Prostate gland (tissue), 2 donors: ENCODE measurements around the gene TSPAN14. TPM values are rescaled to one million over a fixed set of nuclear protein-coding genes. Genes with fewer than 3 reads are reported as not detected.

Experiments used
- DNase-seq: peaks from one replicate; pipeline ENCODE4 v3.0.0-alpha.2; 2019; ENCODE audit warnings: low spot score
- H3K27ac ChIP-seq, 2 donors: fragments of 200-600 bp; sonication (generic); 2 replicates each; pipeline ENCODE4 v1.5.1; 2017 to 2019
- H3K27me3 ChIP-seq: fragments of 200-600 bp; sonication (generic); replicated peaks from 2 replicates; pipeline ENCODE4 v1.5.1; 2019; ENCODE audit not compliant: insufficient read depth
- H3K36me3 ChIP-seq, 2 donors: fragments of 200-600 bp; sonication (generic); 1 replicate in 1 of 2; 2 replicates in 1 of 2; pipeline versions ENCODE4 v1.5.1 to v1.8.1; 2017 to 2019
- H3K4me1 ChIP-seq: fragments of 200-600 bp; sonication (generic); replicated peaks from 2 replicates; pipeline ENCODE4 v1.5.1; 2019
- H3K4me3 ChIP-seq, 2 donors: fragments of 200-600 bp; sonication (generic); 2 replicates each; pipeline ENCODE4 v1.5.1; 2017 to 2019
- H3K9me3 ChIP-seq: fragments of 200-600 bp; sonication (generic); 2 replicates; pipeline ENCODE4 v1.5.1; 2017
- POLR2A ChIP-seq: fragments of 450-650 bp; IDR thresholded peaks from one replicate; pipeline ENCODE4 v1.6.1; 2016; ENCODE audit warnings: antibody characterized with exemption, mild to moderate bottlenecking
- POLR2AphosphoS5 ChIP-seq: sonication (generic); formaldehyde crosslinking; IDR thresholded peaks from one replicate; pipeline ENCODE4 v1.6.1; 2017; ENCODE audit warnings: antibody characterized with exemption
- WGBS: methylation state at CpG from one replicate; pipeline ENCODE4 v1.1.5; 2018; 5-methylcytosine and 5-hydroxymethylcytosine counted together
- intact Hi-C: fragments of 100-400 bp; cut with DNase I; formaldehyde crosslinking; loops from one replicate; pipeline ENCODE4 v1.14.2; 2022
- total RNA-seq, 2 donors: library from RNA; depleted of rRNA; stranded (reverse); fragments of >200 nt; gene quantifications; one replicate each; pipeline ENCODE4 v1.1.0, GENCODE V29; 2016
- TF ChIP-seq, protein P1 (sequence below), 4 experiments: fragments of 200-600 bp in 2 of 4; fragments of 450-650 bp in 2 of 4; sonication (generic) in 2 of 4; IDR thresholded peaks; 1 replicate in 3 of 4; 2 replicates in 1 of 4; pipeline ENCODE4 v1.5.1; 2016 to 2019; ENCODE audit warnings: antibody characterized with exemption in 4 of 4, mild to moderate bottlenecking in 2 of 4, moderate library complexity in 2 of 4

The TSPAN14 gene
- total RNA-seq, 2 donors from 2014 or later, result 69.8 to 103 TPM

DNA sequence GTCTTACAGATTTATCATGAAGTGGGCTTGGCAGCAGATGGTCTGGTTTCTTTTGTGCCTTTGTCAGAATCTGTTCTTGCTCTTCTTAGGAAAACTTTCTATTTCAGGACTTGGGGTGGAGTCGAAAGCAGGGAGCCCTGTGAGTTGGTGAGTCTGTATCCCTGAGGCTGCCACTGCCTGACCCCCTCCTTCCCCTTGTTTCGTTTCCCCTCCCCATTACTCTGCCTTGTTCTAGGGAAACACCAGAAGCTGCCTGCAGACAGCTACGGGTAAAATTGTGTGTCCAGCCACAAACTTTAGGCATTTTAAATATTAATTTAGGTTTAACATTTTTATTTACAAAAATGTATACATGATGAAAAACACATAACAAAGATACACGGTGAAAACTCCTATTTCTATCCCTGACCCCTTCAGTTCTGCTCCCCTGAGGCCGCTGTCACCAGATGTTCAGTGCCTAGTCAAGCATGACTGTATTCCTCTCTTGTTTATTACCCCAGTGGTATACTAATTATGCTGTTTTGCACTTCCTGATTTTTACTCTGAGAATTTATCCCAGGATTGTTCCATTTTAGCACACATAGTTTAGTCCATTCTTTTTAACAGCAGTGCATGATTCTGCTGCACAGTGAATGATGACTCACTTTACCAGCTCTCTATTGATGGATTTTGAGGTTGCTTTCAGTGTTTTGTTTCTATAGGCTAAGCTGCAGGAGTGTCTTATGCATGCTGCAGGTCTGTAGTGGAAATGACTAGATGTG lies 9.1 kb downstream of the TSPAN14 start:
- 34% methylated on average over 5 of the region's 5 CpGs for WGBS
- H3K4me1 ChIP-seq, result peaks cover 81% of the 10 kb centered on the region

DNA sequence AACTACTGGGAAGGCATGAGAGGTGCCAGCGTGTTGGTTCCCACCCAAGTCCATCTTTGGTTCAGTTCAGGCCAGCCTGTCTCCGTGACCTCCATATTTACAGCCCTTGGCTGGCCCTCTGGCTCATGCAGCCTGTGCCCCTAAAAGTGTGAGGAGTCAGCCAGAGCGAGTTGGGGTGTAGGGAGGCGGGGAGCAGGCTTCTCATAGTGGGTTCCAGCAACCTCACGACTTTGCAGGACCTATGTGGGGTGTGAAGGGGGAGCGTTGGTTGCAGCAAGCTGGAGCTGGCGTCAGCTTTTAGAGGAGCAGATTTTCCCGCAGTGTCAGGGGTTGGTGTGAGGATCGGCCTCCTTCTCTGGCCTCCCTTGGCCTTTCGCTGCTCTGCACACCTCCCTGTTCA lies 9.8 kb downstream of the TSPAN14 start:
- Histone ChIP-seq H3K36me3 (no peaks in the 10 kb centered on the region), H3K27ac (peak overlapping the region; percentile 78 to 85), H3K27me3 (no peaks in the 10 kb centered on the region), H3K9me3 (no peaks in the 10 kb centered on the region), H3K4me1 (peaks cover 83% of the 10 kb centered on the region), H3K4me3 (no peak overlapping the region)
- WGBS, result 74% methylated on average over 10 of the region's 10 CpGs
- DNase-seq, result no peak
- no peak for TF ChIP-seq POLR2AphosphoS5
- no peak for TF ChIP-seq POLR2A
- TF ChIP-seq, protein P1, sequence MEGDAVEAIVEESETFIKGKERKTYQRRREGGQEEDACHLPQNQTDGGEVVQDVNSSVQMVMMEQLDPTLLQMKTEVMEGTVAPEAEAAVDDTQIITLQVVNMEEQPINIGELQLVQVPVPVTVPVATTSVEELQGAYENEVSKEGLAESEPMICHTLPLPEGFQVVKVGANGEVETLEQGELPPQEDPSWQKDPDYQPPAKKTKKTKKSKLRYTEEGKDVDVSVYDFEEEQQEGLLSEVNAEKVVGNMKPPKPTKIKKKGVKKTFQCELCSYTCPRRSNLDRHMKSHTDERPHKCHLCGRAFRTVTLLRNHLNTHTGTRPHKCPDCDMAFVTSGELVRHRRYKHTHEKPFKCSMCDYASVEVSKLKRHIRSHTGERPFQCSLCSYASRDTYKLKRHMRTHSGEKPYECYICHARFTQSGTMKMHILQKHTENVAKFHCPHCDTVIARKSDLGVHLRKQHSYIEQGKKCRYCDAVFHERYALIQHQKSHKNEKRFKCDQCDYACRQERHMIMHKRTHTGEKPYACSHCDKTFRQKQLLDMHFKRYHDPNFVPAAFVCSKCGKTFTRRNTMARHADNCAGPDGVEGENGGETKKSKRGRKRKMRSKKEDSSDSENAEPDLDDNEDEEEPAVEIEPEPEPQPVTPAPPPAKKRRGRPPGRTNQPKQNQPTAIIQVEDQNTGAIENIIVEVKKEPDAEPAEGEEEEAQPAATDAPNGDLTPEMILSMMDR (IDR thresholded peaks at IDR 0.05), result no peak
- intact Hi-C loops, result no loop called here

More for the DNA sequence above, 9.1 kb downstream of the TSPAN14 start:
- H3K4me3 ChIP-seq, result no peak overlapping the region
- TF ChIP-seq, protein P1 (IDR thresholded peaks at IDR 0.05), result no peak
- no peak for TF ChIP-seq POLR2AphosphoS5
- intact Hi-C loops, result no loop called here
- H3K9me3 ChIP-seq, result no peaks in the 10 kb centered on the region
- H3K27ac ChIP-seq, result peak overlapping the region; percentile 78 to 85
- no peaks in the 10 kb centered on the region for H3K27me3 ChIP-seq
- no peaks in the 10 kb centered on the region for H3K36me3 ChIP-seq
- no peak for DNase-seq

DNA sequence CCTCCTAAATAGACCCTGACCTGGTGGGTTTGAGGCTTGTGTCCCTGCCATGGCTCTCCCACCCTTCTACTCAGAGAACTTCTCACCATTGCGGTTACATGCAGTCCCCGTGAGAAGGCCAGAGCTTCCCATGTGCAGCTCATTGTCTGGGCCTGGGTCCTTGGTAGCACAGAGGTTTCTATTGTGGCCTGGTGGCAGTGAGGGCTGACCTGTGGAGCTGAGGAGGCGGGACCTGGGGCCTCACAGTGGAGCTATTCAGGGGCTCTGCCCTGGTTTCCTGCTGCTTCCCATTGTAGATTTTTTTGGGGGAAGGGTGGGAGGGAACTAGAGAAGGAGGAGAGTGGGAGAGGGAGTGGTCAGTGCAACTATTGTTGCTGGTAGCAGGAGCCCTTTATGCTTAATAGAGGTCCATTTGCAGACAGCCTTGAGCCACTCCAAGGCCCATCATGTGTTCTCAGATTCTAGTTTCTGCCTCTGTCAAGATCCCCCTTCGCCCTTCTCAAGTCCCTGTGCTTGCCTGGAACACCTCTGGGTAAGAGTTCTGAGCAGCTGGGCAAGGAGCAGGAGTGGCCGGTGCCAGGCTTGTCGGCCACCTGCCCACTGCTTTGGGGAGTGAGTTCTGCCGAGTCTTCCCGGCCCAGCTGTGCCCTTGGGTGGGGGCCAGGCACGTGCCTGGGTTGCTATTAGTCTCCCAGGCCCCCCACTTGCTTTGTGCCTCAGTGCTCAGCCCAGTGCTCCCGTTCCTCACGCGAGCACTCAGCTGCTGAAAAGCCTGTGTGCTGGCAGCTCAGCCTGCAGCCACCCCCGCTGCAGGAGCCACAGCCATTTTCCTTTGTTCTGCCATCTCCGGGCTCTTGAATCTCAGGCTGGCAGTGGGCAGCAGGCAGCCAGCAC lies 10.7 kb downstream of the TSPAN14 start:
- no peak for DNase-seq
- Histone ChIP-seq H3K27me3 (no peaks in the 10 kb centered on the region), H3K4me3 (peak overlapping the region in 1 of 2 donors; percentile 1), H3K9me3 (no peaks in the 10 kb centered on the region), H3K27ac (peak overlapping the region; percentile 78 to 85), H3K4me1 (peaks cover 83% of the 10 kb centered on the region), H3K36me3 (no peaks in the 10 kb centered on the region)
- TF ChIP-seq POLR2AphosphoS5, result peak; percentile 4
- TF ChIP-seq, protein P1 (IDR thresholded peaks at IDR 0.05), result no peak
- intact Hi-C loops, result no loop called here
- WGBS, result 28% methylated on average over 14 of the region's 14 CpGs

DNA sequence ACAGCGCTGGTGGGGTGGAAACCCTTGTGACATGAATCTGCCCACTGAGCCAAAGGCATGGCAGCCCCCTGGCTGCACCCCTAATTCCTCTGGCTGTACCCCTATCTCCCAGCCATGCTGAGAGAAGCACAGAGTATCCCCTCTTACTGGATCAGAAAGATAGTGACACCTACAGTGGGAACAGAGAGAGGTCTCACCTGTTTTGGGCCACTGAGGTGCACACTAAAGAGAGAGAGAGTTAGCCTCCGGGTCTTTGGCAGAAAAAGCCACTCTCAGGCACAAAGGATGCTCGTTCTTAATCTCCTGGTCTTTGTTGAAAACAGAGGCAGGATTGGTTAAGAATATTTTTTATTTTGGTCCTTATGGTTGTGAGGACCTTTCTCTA lies 11.3 kb downstream of the TSPAN14 start:
- no peaks in the 10 kb centered on the region for H3K27me3 ChIP-seq
- 17% methylated on average over 3 of the region's 3 CpGs for WGBS
- peaks cover 81% of the 10 kb centered on the region for H3K4me1 ChIP-seq
- intact Hi-C loops, result no loop called here
- TF ChIP-seq POLR2A (no peak), POLR2AphosphoS5 (no peak)
- TF ChIP-seq, protein P1 (IDR thresholded peaks at IDR 0.05), result no peak
- H3K27ac ChIP-seq, result peak overlapping the region; percentile 78 to 85
- H3K36me3 ChIP-seq, result no peaks in the 10 kb centered on the region
- no peak for DNase-seq
- peak overlapping the region in 1 of 2 donors; percentile 1 for H3K4me3 ChIP-seq
- no peaks in the 10 kb centered on the region for H3K9me3 ChIP-seq
